DOHH2 (cell line): Measurements from ENCODE around the gene NUP210L.
"Not testable (repeated sequence)": the region's sequence is repeated elsewhere in the genome, so short reads cannot be mapped to it uniquely, and the experiment has no call there.

Source experiments
- CTCF ChIP-seq: fragments of 200-600 bp; sonication (generic); IDR thresholded peaks from one replicate; pipeline ENCODE4 v1.5.1; 2014; ENCODE audit warnings: antibody characterized with exemption, mild to moderate bottlenecking, low read depth, low read length; ENCODE audit not compliant: poor library complexity, severe bottlenecking
- EZH2phosphoT487 ChIP-seq: fragments of 200-600 bp; sonication (generic); IDR thresholded peaks from 2 replicates; pipeline ENCODE4 v1.6.1; 2017; ENCODE audit warnings: borderline replicate concordance, mild to moderate bottlenecking, antibody characterized with exemption, low read length, moderate library complexity, mixed read lengths

GRCh38 chr1:154047436-154047835 is 107.4 kb downstream of the NUP210L start:
- not testable (repeated sequence) for TF ChIP-seq CTCF, EZH2phosphoT487
